H1 (cell line): ENCODE data around the gene IL17RD. TPM values are rescaled to one million over a fixed set of nuclear protein-coding genes. Genes with fewer than 3 reads are reported as not detected.

Source experiments
- BACH1 ChIP-seq: IDR thresholded peaks from 2 replicates; pipeline ENCODE4 v1.6.1; 2012; ENCODE audit warnings: low read length, improper control_type of control experiment
- CHD7 ChIP-seq: fragments of 300-600 bp; sonication (generic); IDR thresholded peaks from 2 replicates; pipeline ENCODE4 v1.7.1; 2012; ENCODE audit warnings: low read length, moderate library complexity, mild to moderate bottlenecking, inconsistent platforms; ENCODE audit not compliant: insufficient replicate concordance
- EGR1 ChIP-seq: IDR thresholded peaks from 2 replicates; pipeline ENCODE4 v1.6.1; 2011; ENCODE audit warnings: low read depth, low read length, borderline replicate concordance
- KDM4A ChIP-seq: IDR thresholded peaks from one replicate; pipeline ENCODE4 v1.7.1; 2012; ENCODE audit warnings: low read depth, mild to moderate bottlenecking, moderate library complexity, low read length, inconsistent platforms; ENCODE audit not compliant: severe bottlenecking
- NRF1 ChIP-seq: IDR thresholded peaks from 2 replicates; pipeline ENCODE4 v1.6.1; 2011; ENCODE audit warnings: mild to moderate bottlenecking, low read depth, low read length, improper control_type of control experiment
- PHF8 ChIP-seq: fragments of 200-600 bp; sonication (generic); conservative IDR thresholded peaks from 2 replicates; pipeline ENCODE4 v1.7.1; 2012; ENCODE audit warnings: low read depth, mild to moderate bottlenecking, inconsistent platforms, low read length, moderate library complexity
- SAP30 ChIP-seq: fragments of 300-600 bp; sonication (generic); IDR thresholded peaks from 2 replicates; pipeline ENCODE4 v1.7.1; 2012; ENCODE audit warnings: low read length, moderate library complexity, mild to moderate bottlenecking, inconsistent platforms; ENCODE audit not compliant: insufficient read depth, insufficient replicate concordance
- TAF1 ChIP-seq: IDR thresholded peaks from 2 replicates; pipeline ENCODE4 v1.6.1; 2011; ENCODE audit warnings: mild to moderate bottlenecking, low read depth, low read length
- TCF12 ChIP-seq: IDR thresholded peaks from 2 replicates; pipeline ENCODE4 v1.6.1; 2011; ENCODE audit warnings: low read depth, mild to moderate bottlenecking, low read length
- USF2 ChIP-seq: IDR thresholded peaks from 2 replicates; pipeline ENCODE4 v1.6.1; 2011; ENCODE audit warnings: low read length, improper control_type of control experiment
- ZNF274 ChIP-seq: IDR thresholded peaks from 2 replicates; pipeline ENCODE4 v1.7.0; 2012; ENCODE audit warnings: low read length, borderline replicate concordance; ENCODE audit errors: extremely low read depth
- polyA plus RNA-seq, 7 experiments: library from polyadenylated mRNA; depleted of rRNA in 3 of 7; stranded (reverse) in 5 of 7; unstranded in 2 of 7; fragments of >200 nt in 5 of 7; fragments of 200-250 nt in 2 of 7; gene quantifications; 1 replicate in 5 of 7; 2 replicates in 1 of 7; 4 replicates in 1 of 7; pipeline versions ENCODE4 v1.2.1 to v1.2.3, GENCODE V29; 2011 to 2013; ENCODE audit warnings: missing spikeins in 2 of 7, mixed read lengths in 2 of 7
- total RNA-seq: library from RNA; stranded (reverse); fragmentation: NEBNext Ultra II Directional; extraction: Animal tissue kit (Norgen Biotek cat#: 25700); gene quantifications from 2 replicates; pipeline ENCODE4 v1.2.1, GENCODE V29; 2021

The IL17RD gene
- total and polyA plus RNA-seq, 2 of the 8 experiments (the other 6 are each of a cell fraction or from before 2014, with no cell fraction given) = 10.9 to 48.9 TPM

GRCh38 chr3:57074135-57074534 lies 91.0 kb downstream of the IL17RD start (continued):
- TF ChIP-seq CHD7 = no peak
- TF ChIP-seq USF2 = no peak
- TF ChIP-seq NRF1 = no peak
- TF ChIP-seq KDM4A = no peak
- no peak for TF ChIP-seq PHF8
- no peak for TF ChIP-seq BACH1
- TF ChIP-seq TCF12 = no peak
- no peak for TF ChIP-seq ZNF274
- TF ChIP-seq SAP30 = no peak
- TF ChIP-seq TAF1 = no peak
- no peak for TF ChIP-seq EGR1
